GM19468 (cell line): ENCODE results near the gene SPIRE2.
"Not testable (repeated sequence)": the region's sequence is repeated elsewhere in the genome, so short reads cannot be mapped to it uniquely, and the experiment has no call there.

ENCODE experiments used
- ATAC-seq: cut with Tn5 transposase; IDR thresholded peaks from one replicate; pipeline ENCODE4 v1.9.1; 2021; ENCODE audit warnings: mild to moderate bottlenecking, moderate library complexity, moderate number of reproducible peaks; ENCODE audit not compliant: unreplicated experiment; ENCODE audit errors: extremely low read depth

Gene SPIRE2

GRCh38 chr16:89805136-89805905, 23.0 kb upstream of the SPIRE2 start:
- no peak for ATAC-seq

- not testable (repeated sequence) for ATAC-seq
Measured at GRCh38 chr16:89806589-89807193, 21.6 kb upstream of the SPIRE2 start.

GRCh38 chr16:89808475-89808874, 19.8 kb upstream of the SPIRE2 start:
- ATAC-seq = no peak

- no peak for ATAC-seq
Measured at GRCh38 chr16:89811321-89811720, 17.0 kb upstream of the SPIRE2 start.

GRCh38 chr16:89815639-89816348, 12.5 kb upstream of the SPIRE2 start:
- no peak for ATAC-seq

GRCh38 chr16:89818851-89819403, 9.3 kb upstream of the SPIRE2 start:
- not testable (repeated sequence) for ATAC-seq

- ATAC-seq = not testable (repeated sequence)
Measured at GRCh38 chr16:89819448-89819847, 8.8 kb upstream of the SPIRE2 start.

- ATAC-seq = no peak
Measured at GRCh38 chr16:89821438-89822187, 6.7 kb upstream of the SPIRE2 start.

- no peak for ATAC-seq
Measured at GRCh38 chr16:89822188-89823086, 5.8 kb upstream of the SPIRE2 start.

GRCh38 chr16:89823087-89823823, 5.0 kb upstream of the SPIRE2 start:
- no peak for ATAC-seq

- not testable (repeated sequence) for ATAC-seq
Measured at GRCh38 chr16:89823824-89824148, 4.5 kb upstream of the SPIRE2 start.

- ATAC-seq = no peak
Measured at GRCh38 chr16:89826531-89827382, 1.5 kb upstream of the SPIRE2 start.

GRCh38 chr16:89827383-89828198, 684 bp upstream of the SPIRE2 start:
- no peak for ATAC-seq

GRCh38 chr16:89828870-89829629, 775 bp downstream of the SPIRE2 start:
- ATAC-seq = no peak

- ATAC-seq = no peak
Measured at GRCh38 chr16:89829630-89830437, 1.6 kb downstream of the SPIRE2 start.
